ENCODE measurements around the gene GRM8.

GRCh38 chr7:127209886-127210285, 42.9 kb downstream of the GRM8 start:
- TF ChIP-seq CTCF (IDR thresholded peaks at IDR 0.05; ENCODE audit: low read length) = no peak
- TF ChIP-seq EZH2 (IDR thresholded peaks at IDR 0.05; ENCODE audit: borderline replicate concordance, low read length) = no peak
